GM23338 (cell line): Measurements from ENCODE around the gene CDC42BPB.

Experiments
- CREB1 ChIP-seq: fragments of 250-450 bp; sonication (Bioruptor Pico); IDR thresholded peaks from 2 replicates; pipeline ENCODE4 v1.5.0; 2020; ENCODE audit warnings: low read depth, mild to moderate bottlenecking, moderate library complexity
- EZH2 ChIP-seq: fragments of 200-600 bp; sonication (generic); IDR thresholded peaks from one replicate; pipeline ENCODE4 v1.8.0; 2017; ENCODE audit warnings: antibody characterized with exemption, mild to moderate bottlenecking, low read depth; ENCODE audit not compliant: unreplicated experiment
- EZH2phosphoT487 ChIP-seq: fragments of 200-600 bp; sonication (generic); IDR thresholded peaks from one replicate; pipeline ENCODE4 v1.8.1; 2018; ENCODE audit warnings: antibody characterized with exemption; ENCODE audit not compliant: unreplicated experiment
- JUNB ChIP-seq: IDR thresholded peaks from one replicate; pipeline ENCODE4 v1.6.1; 2016; ENCODE audit warnings: antibody characterized with exemption; ENCODE audit not compliant: unreplicated experiment
- POLR2AphosphoS5 ChIP-seq: IDR thresholded peaks from 2 replicates; pipeline ENCODE4 v1.6.1; 2016; ENCODE audit warnings: antibody characterized with exemption, low read depth
- TF ChIP-seq, protein P1 (sequence below), 2 experiments: fragments of 200-600 bp in 1 of 2; sonication (generic) in 1 of 2; conservative IDR thresholded peaks; 2 replicates each; pipeline versions ENCODE4 v1.5.1 to v1.6.1; 2016 to 2017; ENCODE audit warnings: antibody characterized with exemption in 2 of 2, low read depth in 2 of 2, mild to moderate bottlenecking in 2 of 2, moderate library complexity in 1 of 2
- TF ChIP-seq, protein P2 (sequence below): IDR thresholded peaks from one replicate; pipeline ENCODE4 v1.6.1; 2018; ENCODE audit warnings: antibody characterized with exemption; ENCODE audit not compliant: unreplicated experiment

DNA sequence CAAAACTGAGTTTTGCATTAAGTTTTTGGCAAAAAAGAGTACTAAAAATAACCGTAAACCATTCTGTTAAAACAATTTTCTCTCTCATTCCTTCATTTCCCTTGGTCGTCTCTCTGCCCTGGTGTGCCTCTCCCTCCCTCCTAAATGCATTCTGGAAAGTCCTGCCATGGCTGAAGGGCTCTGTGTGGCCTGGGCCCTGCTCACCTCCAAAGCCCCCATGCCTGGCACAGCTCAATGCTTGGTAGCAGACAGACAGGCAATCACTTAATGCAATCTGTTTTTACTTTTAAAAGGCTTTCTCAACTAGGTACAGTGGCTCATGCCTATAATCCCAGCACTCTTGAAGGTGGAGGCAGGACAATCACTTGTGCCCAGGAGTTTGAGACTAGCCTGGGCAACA lies 47.8 kb downstream of the CDC42BPB start:
- TF ChIP-seq, protein P1, sequence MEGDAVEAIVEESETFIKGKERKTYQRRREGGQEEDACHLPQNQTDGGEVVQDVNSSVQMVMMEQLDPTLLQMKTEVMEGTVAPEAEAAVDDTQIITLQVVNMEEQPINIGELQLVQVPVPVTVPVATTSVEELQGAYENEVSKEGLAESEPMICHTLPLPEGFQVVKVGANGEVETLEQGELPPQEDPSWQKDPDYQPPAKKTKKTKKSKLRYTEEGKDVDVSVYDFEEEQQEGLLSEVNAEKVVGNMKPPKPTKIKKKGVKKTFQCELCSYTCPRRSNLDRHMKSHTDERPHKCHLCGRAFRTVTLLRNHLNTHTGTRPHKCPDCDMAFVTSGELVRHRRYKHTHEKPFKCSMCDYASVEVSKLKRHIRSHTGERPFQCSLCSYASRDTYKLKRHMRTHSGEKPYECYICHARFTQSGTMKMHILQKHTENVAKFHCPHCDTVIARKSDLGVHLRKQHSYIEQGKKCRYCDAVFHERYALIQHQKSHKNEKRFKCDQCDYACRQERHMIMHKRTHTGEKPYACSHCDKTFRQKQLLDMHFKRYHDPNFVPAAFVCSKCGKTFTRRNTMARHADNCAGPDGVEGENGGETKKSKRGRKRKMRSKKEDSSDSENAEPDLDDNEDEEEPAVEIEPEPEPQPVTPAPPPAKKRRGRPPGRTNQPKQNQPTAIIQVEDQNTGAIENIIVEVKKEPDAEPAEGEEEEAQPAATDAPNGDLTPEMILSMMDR (conservative IDR thresholded peaks at IDR 0.05; ENCODE audit: low read depth in 2 of 2): no peak
- TF ChIP-seq EZH2phosphoT487 (no peak), JUNB (no peak), EZH2 (no peak), CREB1 (CRISPR knock-in tag) (no peak), POLR2AphosphoS5 (no peak)
- TF ChIP-seq, protein P2, sequence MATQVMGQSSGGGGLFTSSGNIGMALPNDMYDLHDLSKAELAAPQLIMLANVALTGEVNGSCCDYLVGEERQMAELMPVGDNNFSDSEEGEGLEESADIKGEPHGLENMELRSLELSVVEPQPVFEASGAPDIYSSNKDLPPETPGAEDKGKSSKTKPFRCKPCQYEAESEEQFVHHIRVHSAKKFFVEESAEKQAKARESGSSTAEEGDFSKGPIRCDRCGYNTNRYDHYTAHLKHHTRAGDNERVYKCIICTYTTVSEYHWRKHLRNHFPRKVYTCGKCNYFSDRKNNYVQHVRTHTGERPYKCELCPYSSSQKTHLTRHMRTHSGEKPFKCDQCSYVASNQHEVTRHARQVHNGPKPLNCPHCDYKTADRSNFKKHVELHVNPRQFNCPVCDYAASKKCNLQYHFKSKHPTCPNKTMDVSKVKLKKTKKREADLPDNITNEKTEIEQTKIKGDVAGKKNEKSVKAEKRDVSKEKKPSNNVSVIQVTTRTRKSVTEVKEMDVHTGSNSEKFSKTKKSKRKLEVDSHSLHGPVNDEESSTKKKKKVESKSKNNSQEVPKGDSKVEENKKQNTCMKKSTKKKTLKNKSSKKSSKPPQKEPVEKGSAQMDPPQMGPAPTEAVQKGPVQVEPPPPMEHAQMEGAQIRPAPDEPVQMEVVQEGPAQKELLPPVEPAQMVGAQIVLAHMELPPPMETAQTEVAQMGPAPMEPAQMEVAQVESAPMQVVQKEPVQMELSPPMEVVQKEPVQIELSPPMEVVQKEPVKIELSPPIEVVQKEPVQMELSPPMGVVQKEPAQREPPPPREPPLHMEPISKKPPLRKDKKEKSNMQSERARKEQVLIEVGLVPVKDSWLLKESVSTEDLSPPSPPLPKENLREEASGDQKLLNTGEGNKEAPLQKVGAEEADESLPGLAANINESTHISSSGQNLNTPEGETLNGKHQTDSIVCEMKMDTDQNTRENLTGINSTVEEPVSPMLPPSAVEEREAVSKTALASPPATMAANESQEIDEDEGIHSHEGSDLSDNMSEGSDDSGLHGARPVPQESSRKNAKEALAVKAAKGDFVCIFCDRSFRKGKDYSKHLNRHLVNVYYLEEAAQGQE: no peak
